Heart left ventricle (tissue), 16 donors: Measurements from ENCODE around the gene SPIN1. TPM values are rescaled to one million over a fixed set of nuclear protein-coding genes. Genes with fewer than 3 reads are reported as not detected.

ENCODE experiments used
- ATAC-seq, 4 donors: fragments of 200-7000 bp; cut with Tn5 transposase; one replicate each; pipeline ENCODE4 v1.9.1; 2020 to 2022; ENCODE audit warnings: moderate library complexity in 4 of 4, mild to moderate bottlenecking in 3 of 4, moderate number of reproducible peaks in 1 of 4
- DNase-seq, 5 donors: peaks; one replicate each; pipeline ENCODE4 v3.0.0-alpha.2; 2020
- H3K27ac ChIP-seq, 12 donors: fragments of 200-600 bp; sonication (generic) in 4 of 12; one replicate each; pipeline versions ENCODE4 v1.5.0 to v1.8.0; 2016 to 2022; ENCODE audit warnings: mild to moderate bottlenecking in 2 of 12
- H3K27me3 ChIP-seq, 9 donors: fragments of 200-600 bp; sonication (generic) in 2 of 9; one replicate each; pipeline versions ENCODE4 v1.5.1 to v1.8.0; 2016 to 2022; ENCODE audit warnings: mild to moderate bottlenecking in 3 of 9
- H3K36me3 ChIP-seq, 9 donors: fragments of 200-600 bp; sonication (generic) in 2 of 9; one replicate each; pipeline versions ENCODE4 v1.5.0 to v1.8.0; 2018 to 2022; ENCODE audit warnings: mild to moderate bottlenecking in 2 of 9
- H3K4me1 ChIP-seq, 12 donors: fragments of 200-600 bp; sonication (generic) in 4 of 12; one replicate each; pipeline versions ENCODE4 v1.5.0 to v1.8.0; 2016 to 2022; ENCODE audit warnings: mild to moderate bottlenecking in 3 of 12
- H3K4me3 ChIP-seq, 12 donors: fragments of 200-600 bp; sonication (generic) in 4 of 12; one replicate each; pipeline versions ENCODE4 v1.5.0 to v1.8.0; 2017 to 2022; ENCODE audit warnings: mild to moderate bottlenecking in 9 of 12, moderate library complexity in 4 of 12
- H3K9me3 ChIP-seq, 12 donors: fragments of 200-600 bp; sonication (generic) in 4 of 12; one replicate each; pipeline versions ENCODE4 v1.5.0 to v1.8.0; 2016 to 2022; ENCODE audit warnings: mild to moderate bottlenecking in 1 of 12
- POLR2A ChIP-seq, 2 donors: fragments of 450-650 bp; IDR thresholded peaks; one replicate each; pipeline ENCODE4 v1.6.1; 2017; ENCODE audit warnings: antibody characterized with exemption in 2 of 2, mild to moderate bottlenecking in 2 of 2, moderate library complexity in 2 of 2
- WGBS, 4 donors: extraction: QIAGEN DNeasy Blood & Tissue Kit in 2 of 4; methylation state at CpG; one replicate each; pipeline versions ENCODE4 v1.1.5 to v1.1.7; 2013 to 2018; 5-methylcytosine and 5-hydroxymethylcytosine counted together
- intact Hi-C, 10 donors: fragments of 100-400 bp; cut with DNase I; formaldehyde crosslinking; loops; one replicate each; pipeline versions ENCODE4 v1.11.1 to v1.14.2; 2022
- polyA plus RNA-seq, 2 donors: library from polyadenylated mRNA; stranded (reverse); fragments of 200-250 nt; gene quantifications; one replicate each; pipeline ENCODE4 v1.2.3, GENCODE V29; 2013
- total RNA-seq, 9 donors: library from RNA; depleted of rRNA in 2 of 9; stranded (reverse); fragments of >200 nt in 2 of 9; fragmentation: NEBNext Ultra II Directional in 3 of 9; extraction: Animal tissue kit (Norgen Biotek cat#: 25700) in 3 of 9; gene quantifications; one replicate each; pipeline versions ENCODE4 v1.1.0 to v1.2.4, GENCODE V29; 2016 to 2023
- TF ChIP-seq, protein P1 (sequence below), 12 donors: fragments of 200-600 bp; sonication (generic) in 4 of 12; IDR thresholded peaks; one replicate each; pipeline versions ENCODE4 v1.5.0 to v1.8.0; 2018 to 2022; ENCODE audit warnings: antibody characterized with exemption in 12 of 12, mild to moderate bottlenecking in 5 of 12
- donor health status: ischemic (EF 13 %, LVEDD 7.1; RV severe dilation, severe dysfunction).
- donor health status: healthy with polysubstance abuse.
- donor health status: DM: no; HTN: yes; CAD: no.
- donor health status: DM: no; HTN: no; CAD: no.
- donor health status: ischemic (EF 25% LVEDD 6.9; RV normal size, moderate dysfunction).
- donor health status: ischemic (EF 25% LVEDD 5.7; RV mildly dilated, moderate dysfunction).
- donor health status: healthy.
- donor health status: DM: yes; HTN: yes; CAD: no.
- donor health status: ischemic (EF 35%, LVEDD 5.7; RV mildly dilated, moderate dysfunction).
- donor health status: nonischemic (EF 11% LVEDD 7.7; RV severe dilation, severe dysfunction).
- donor health status: DM: yes; HTN: yes; CAD: no.
- donor health status: PGD.
- donor health status: ischemic (EF 29% LVEDD 5.4; RV normal size, mild dysfunction).
- donor health status: nonischemic (EF 23%, LVEDD 6.1; RV moderate dilation, normal function).

The SPIN1 gene
- total and polyA plus RNA-seq, 11 donors: 17.8 to 61.2 (median 43.4) TPM

DNA sequence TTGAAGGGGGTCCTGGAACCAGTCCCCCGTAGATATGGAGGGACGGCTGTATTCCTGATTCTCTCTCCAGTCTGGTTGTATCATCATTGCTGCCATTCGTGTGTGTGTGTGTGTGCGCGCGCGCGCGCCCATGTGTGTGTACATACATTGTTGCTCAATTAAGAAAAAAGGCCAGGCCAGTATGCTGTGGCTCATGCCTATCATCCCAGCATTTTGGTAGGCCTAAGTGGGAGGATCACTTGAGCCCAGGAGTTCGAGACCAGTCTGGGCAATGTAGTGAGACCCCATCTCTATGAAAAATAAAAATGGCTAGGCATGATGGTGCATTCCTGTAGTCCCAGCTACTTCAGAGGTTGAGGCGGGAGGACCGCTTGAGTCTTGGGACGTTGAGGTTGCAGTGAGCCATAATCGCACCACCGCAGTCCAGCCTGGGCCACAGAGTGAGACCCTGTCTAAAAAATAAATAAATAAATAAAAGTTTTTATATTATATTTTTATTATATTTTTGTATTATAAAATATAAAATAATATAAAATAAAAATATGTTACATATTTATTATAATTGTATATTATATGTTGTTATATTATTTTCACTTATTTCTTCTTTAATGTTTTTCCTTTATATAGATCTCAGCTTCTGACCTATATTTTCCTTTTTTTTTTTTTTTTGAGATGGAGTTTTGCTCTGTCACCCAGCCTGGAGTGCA, 53.2 kb downstream of the SPIN1 start:
- ATAC-seq (no peak), DNase-seq (no peak)
- peaks cover 0 to 3% (median 0%) of the 10 kb centered on the region in 12 donors for H3K9me3 ChIP-seq
- H3K4me3 ChIP-seq: no peak overlapping the region
- H3K4me1 ChIP-seq: peaks cover 0 to 4% (median 0%) of the 10 kb centered on the region in 12 donors
- TF ChIP-seq POLR2A (IDR thresholded peaks at IDR 0.05): no peak
- TF ChIP-seq, protein P1, sequence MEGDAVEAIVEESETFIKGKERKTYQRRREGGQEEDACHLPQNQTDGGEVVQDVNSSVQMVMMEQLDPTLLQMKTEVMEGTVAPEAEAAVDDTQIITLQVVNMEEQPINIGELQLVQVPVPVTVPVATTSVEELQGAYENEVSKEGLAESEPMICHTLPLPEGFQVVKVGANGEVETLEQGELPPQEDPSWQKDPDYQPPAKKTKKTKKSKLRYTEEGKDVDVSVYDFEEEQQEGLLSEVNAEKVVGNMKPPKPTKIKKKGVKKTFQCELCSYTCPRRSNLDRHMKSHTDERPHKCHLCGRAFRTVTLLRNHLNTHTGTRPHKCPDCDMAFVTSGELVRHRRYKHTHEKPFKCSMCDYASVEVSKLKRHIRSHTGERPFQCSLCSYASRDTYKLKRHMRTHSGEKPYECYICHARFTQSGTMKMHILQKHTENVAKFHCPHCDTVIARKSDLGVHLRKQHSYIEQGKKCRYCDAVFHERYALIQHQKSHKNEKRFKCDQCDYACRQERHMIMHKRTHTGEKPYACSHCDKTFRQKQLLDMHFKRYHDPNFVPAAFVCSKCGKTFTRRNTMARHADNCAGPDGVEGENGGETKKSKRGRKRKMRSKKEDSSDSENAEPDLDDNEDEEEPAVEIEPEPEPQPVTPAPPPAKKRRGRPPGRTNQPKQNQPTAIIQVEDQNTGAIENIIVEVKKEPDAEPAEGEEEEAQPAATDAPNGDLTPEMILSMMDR (IDR thresholded peaks at IDR 0.05): no peak
- H3K27ac ChIP-seq: no peak overlapping the region
- WGBS, 4 donors: 94 to 98% (median 97%) methylated on average over 15 of the region's 15 CpGs
- peaks cover 0 to 27% (median 9%) of the 10 kb centered on the region in 9 donors for H3K36me3 ChIP-seq
- H3K27me3 ChIP-seq: no peaks in the 10 kb centered on the region
- intact Hi-C loops: no loop called here

DNA sequence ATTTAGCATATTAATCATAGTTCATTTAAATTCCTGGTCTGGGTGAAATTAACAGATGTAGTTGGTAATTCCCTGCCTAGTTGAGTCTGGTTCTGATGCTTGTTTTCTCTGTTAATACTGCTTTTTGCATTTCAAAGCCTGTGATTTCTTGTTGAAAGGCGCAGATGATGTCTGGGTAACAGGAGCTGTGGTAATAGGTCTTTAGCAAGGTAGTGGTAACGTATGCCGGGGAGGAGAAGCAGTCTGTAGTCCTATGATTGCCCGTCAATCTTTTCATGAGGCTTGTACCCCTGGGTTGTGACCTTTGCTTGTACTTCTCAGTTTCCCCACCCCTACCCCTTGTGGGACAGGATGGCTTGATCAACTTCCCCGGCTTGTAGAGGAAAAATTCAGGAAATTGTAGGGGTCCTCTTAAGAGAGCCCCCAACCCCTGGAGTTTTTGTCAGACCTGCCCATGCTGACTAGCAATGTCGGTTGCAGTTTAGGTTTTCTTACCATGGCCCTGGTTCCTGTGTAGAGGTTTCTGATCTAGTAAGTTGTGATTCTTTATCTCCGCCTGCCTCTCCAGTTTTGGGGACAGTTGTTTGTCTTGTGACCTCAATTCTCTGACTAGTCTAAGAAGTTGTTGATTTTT, 55.4 kb downstream of the SPIN1 start:
- intact Hi-C loops: no loop called here
- DNase-seq (no peak), ATAC-seq (no peak)
- Histone ChIP-seq H3K4me1 (peaks cover 0 to 21% (median 8%) of the 10 kb centered on the region in 12 donors), H3K4me3 (no peak overlapping the region), H3K27me3 (no peaks in the 10 kb centered on the region), H3K36me3 (peaks cover 0 to 15% (median 0%) of the 10 kb centered on the region in 9 donors), H3K27ac (no peak overlapping the region), H3K9me3 (peaks cover 0 to 5% (median 0%) of the 10 kb centered on the region in 12 donors)
- 90 to 95% (median 91%) methylated on average over 7 of the region's 7 CpGs for WGBS, 4 donors
- TF ChIP-seq, protein P1 (IDR thresholded peaks at IDR 0.05): no peak
- TF ChIP-seq POLR2A (IDR thresholded peaks at IDR 0.05): no peak

GRCh38 chr9:88446728-88447127, 58.5 kb downstream of the SPIN1 start:
- DNase-seq (no peak), ATAC-seq (no peak)
- Histone ChIP-seq H3K27ac (no peak overlapping the region), H3K36me3 (peaks cover 0 to 34% (median 23%) of the 10 kb centered on the region in 9 donors), H3K4me1 (peaks cover 0 to 24% (median 8%) of the 10 kb centered on the region in 12 donors), H3K4me3 (no peak overlapping the region), H3K27me3 (no peaks in the 10 kb centered on the region), H3K9me3 (peaks cover 0 to 5% (median 0%) of the 10 kb centered on the region in 12 donors)
- TF ChIP-seq POLR2A (IDR thresholded peaks at IDR 0.05): no peak
- TF ChIP-seq, protein P1 (IDR thresholded peaks at IDR 0.05): no peak
- intact Hi-C loops: no loop called here
- WGBS, 4 donors: 85 to 90% (median 89%) methylated on average over 2 of the region's 2 CpGs

- Histone ChIP-seq H3K36me3 (peaks cover 0 to 37% (median 23%) of the 10 kb centered on the region in 9 donors), H3K27me3 (no peaks in the 10 kb centered on the region), H3K4me1 (peaks cover 0 to 24% (median 8%) of the 10 kb centered on the region in 12 donors), H3K27ac (no peak overlapping the region), H3K9me3 (peaks cover 0 to 5% (median 0%) of the 10 kb centered on the region in 12 donors), H3K4me3 (no peak overlapping the region)
- no peak for TF ChIP-seq POLR2A (IDR thresholded peaks at IDR 0.05)
- TF ChIP-seq, protein P1 (IDR thresholded peaks at IDR 0.05): no peak
- DNase-seq: no peak
- 64 to 74% (median 72%) methylated on average over 4 of the region's 4 CpGs for WGBS, 4 donors
- intact Hi-C loops: no loop called here
- no peak for ATAC-seq
These were observed 59.2 kb downstream of the SPIN1 start for GRCh38 chr9:88447431-88447830.
